Glutamatergic neuron (in vitro differentiated cells): ENCODE data around the gene RPIA. TPM values are rescaled to one million over a fixed set of nuclear protein-coding genes. Genes with fewer than 3 reads are reported as not detected.
A peak's percentile ranks its signal among the peaks of the same experiment; 100 is the strongest.

Experiments used
- DNase-seq: peaks from one replicate; pipeline ENCODE4 v3.0.0; 2022
- H3K27ac Mint-ChIP-seq: one replicate; pipeline ENCODE4 v1.8.0; 2020; ENCODE audit warnings: mild to moderate bottlenecking, mixed read lengths, inconsistent platforms; ENCODE audit not compliant: unreplicated experiment
- H3K27me3 Mint-ChIP-seq: one replicate; pipeline ENCODE4 v1.8.0; 2020; ENCODE audit warnings: mild to moderate bottlenecking, moderate library complexity, mixed read lengths, inconsistent platforms; ENCODE audit not compliant: unreplicated experiment
- H3K36me3 Mint-ChIP-seq: one replicate; pipeline ENCODE4 v1.8.0; 2020; ENCODE audit warnings: mild to moderate bottlenecking, mixed read lengths, inconsistent platforms; ENCODE audit not compliant: unreplicated experiment
- H3K4me1 Mint-ChIP-seq: one replicate; pipeline ENCODE4 v1.8.0; 2020; ENCODE audit warnings: mild to moderate bottlenecking, low read depth, mixed read lengths, inconsistent platforms; ENCODE audit not compliant: unreplicated experiment
- H3K4me3 Mint-ChIP-seq: one replicate; pipeline ENCODE4 v1.8.0; 2020; ENCODE audit warnings: mild to moderate bottlenecking, mixed read lengths, inconsistent platforms; ENCODE audit not compliant: unreplicated experiment
- H3K9me3 Mint-ChIP-seq: one replicate; pipeline ENCODE4 v1.8.0; 2020; ENCODE audit warnings: mild to moderate bottlenecking, moderate library complexity, mixed read lengths, inconsistent platforms; ENCODE audit not compliant: unreplicated experiment
- total RNA-seq: library from RNA; stranded (reverse); fragmentation: NEBNext Ultra II Directional; extraction: Animal tissue kit (Norgen Biotek cat#: 25700); gene quantifications from one replicate; pipeline ENCODE4 v1.2.1, GENCODE V29; 2021; ENCODE audit not compliant: unreplicated experiment
- TF ChIP-seq, protein P1 (sequence below): fragments of 200-600 bp; sonication (generic); IDR thresholded peaks from one replicate; pipeline ENCODE4 v1.5.0; 2021; ENCODE audit not compliant: partially characterized antibody, unreplicated experiment

RPIA gene
- total RNA-seq, 1 donor from 2014 or later, result 8.1 TPM

DNA sequence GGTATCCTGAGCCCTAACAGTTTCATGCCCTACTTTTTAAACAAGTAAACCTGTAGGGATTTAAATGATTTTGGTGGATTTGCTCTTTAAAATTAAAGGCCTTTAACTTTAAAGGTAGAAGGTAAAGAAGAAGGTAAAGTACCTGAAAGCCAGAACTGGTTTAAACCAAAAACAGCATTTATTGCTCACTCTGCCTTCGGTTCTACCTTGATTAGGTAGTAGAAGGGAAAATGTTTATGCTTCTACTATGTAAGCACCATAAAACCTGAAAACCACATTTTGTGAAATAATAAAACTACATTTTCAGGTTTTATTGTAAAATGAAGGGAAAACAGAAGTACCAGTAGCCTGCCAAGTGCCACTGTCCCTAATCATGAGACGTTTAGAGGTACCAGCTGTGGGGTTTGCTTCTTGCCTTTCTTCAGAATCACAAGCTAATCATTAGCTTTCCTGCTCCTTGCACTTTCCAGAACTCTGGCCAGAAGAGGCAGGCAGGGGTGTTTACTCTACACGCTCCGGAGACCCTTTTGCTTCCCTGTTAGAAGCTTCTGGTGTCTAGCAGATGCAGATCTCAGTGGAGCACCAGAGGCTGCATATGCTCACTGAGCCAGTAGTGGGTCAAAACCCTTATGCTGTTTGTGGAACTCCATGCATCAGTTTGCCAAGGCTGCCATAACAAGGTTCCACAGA, 33.3 kb downstream of the RPIA start:
- Mint-ChIP-seq H3K36me3 (peaks cover 23% of the 10 kb centered on the region), H3K9me3 (no peaks in the 10 kb centered on the region), H3K27me3 (no peaks in the 10 kb centered on the region), H3K27ac (no peak overlapping the region), H3K4me3 (no peak overlapping the region), H3K4me1 (peaks cover 3% of the 10 kb centered on the region)
- no peak for DNase-seq
- TF ChIP-seq, protein P1, sequence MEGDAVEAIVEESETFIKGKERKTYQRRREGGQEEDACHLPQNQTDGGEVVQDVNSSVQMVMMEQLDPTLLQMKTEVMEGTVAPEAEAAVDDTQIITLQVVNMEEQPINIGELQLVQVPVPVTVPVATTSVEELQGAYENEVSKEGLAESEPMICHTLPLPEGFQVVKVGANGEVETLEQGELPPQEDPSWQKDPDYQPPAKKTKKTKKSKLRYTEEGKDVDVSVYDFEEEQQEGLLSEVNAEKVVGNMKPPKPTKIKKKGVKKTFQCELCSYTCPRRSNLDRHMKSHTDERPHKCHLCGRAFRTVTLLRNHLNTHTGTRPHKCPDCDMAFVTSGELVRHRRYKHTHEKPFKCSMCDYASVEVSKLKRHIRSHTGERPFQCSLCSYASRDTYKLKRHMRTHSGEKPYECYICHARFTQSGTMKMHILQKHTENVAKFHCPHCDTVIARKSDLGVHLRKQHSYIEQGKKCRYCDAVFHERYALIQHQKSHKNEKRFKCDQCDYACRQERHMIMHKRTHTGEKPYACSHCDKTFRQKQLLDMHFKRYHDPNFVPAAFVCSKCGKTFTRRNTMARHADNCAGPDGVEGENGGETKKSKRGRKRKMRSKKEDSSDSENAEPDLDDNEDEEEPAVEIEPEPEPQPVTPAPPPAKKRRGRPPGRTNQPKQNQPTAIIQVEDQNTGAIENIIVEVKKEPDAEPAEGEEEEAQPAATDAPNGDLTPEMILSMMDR, result no peak

DNA sequence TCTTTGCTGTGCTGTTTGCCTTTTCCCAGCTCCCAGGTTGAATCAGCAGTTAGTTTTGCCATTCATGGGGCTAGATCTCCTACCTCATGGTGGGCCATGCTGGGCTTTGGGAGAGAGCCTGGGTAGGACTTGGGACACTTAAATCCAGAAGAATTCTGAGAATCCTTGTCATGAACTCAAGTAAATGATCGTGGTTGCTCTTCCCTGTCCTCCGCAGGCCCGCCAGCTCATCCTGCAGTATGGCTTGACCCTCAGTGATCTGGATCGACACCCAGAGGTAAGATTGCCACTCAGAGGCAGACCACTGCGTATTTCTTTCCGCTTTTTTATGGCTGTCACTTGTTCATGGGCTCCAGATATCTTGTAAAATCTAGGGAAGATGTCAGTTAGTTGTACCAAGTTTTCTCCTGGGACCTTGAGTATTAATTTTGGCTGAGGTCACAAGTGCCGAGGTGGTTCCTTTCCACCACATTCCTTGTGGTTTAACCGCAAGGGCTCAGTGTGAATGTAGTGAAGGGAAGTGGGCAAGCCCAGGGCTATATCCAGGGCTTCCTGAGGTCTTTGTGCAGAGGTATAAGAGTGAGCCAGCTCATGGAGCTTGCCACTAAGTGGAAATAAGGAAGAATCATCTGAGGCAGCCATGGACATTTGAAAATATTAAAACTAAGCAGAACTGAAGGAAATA, 37.7 kb downstream of the RPIA start:
- DNase-seq, result no peak
- no peaks in the 10 kb centered on the region for H3K27me3 Mint-ChIP-seq
- peaks cover 17% of the 10 kb centered on the region for H3K36me3 Mint-ChIP-seq
- H3K4me3 Mint-ChIP-seq, result no peak overlapping the region
- peaks cover 12% of the 10 kb centered on the region for H3K4me1 Mint-ChIP-seq
- H3K27ac Mint-ChIP-seq, result no peak overlapping the region
- TF ChIP-seq, protein P1, result no peak
- H3K9me3 Mint-ChIP-seq, result peaks cover 4% of the 10 kb centered on the region

- TF ChIP-seq, protein P1, result no peak
- H3K36me3 Mint-ChIP-seq, result peaks cover 5% of the 10 kb centered on the region
- no peaks in the 10 kb centered on the region for H3K27me3 Mint-ChIP-seq
- peaks cover 4% of the 10 kb centered on the region for H3K9me3 Mint-ChIP-seq
- H3K4me1 Mint-ChIP-seq, result peaks cover 17% of the 10 kb centered on the region
- no peak overlapping the region for H3K4me3 Mint-ChIP-seq
- no peak for DNase-seq
- peak overlapping the region; percentile 13 for H3K27ac Mint-ChIP-seq
Measured at GRCh38 chr2:88733155-88733902, 41.9 kb downstream of the RPIA start.

- no peak for DNase-seq
- H3K4me1 Mint-ChIP-seq, result peaks cover 17% of the 10 kb centered on the region
- H3K9me3 Mint-ChIP-seq, result peaks cover 4% of the 10 kb centered on the region
- TF ChIP-seq, protein P1, result no peak
- no peaks in the 10 kb centered on the region for H3K27me3 Mint-ChIP-seq
- peak overlapping the region; percentile 86 for H3K27ac Mint-ChIP-seq
- no peak overlapping the region for H3K4me3 Mint-ChIP-seq
- H3K36me3 Mint-ChIP-seq, result no peaks in the 10 kb centered on the region
Measured at GRCh38 chr2:88735133-88735532, 43.7 kb downstream of the RPIA start.
